OCI-M2 (cell line): Measurements from ENCODE around the gene ACVRL1.
A peak's percentile ranks its signal among the peaks of the same experiment; 100 is the strongest.

Experiments
- DNase-seq: peaks from one replicate; lab custom pipeline; 2025; ENCODE audit not compliant: unreplicated experiment; lab: John Stamatoyannopoulos, UW

Gene ACVRL1

DNA sequence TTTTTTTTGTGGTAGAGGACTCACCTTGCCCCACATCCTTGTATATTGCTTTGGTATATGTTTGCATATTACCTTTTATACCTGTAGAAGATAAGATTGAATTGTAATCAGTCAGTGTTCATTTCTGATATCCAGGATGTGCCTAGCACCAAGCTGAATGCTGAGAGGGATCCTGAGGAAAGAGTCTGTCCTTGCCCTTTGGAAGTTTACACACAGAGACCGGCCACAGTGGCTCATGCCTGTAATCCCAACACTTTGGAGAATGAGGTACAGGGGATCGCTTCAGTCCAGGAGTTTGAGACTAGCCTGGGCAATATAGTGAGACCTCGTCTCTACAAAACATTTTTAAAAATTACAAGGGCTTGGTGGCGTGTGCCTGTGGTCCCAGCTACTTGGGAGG is 52.6 kb downstream of the ACVRL1 start:
- DNase-seq, result no peak

GRCh38 chr12:51960488-51960887 is 53.2 kb downstream of the ACVRL1 start:
- no peak for DNase-seq

- DNase-seq, result no peak
Observed at GRCh38 chr12:51960890-51961289, 53.6 kb downstream of the ACVRL1 start.

- DNase-seq, result no peak
Observed at GRCh38 chr12:51961834-51962233, 54.5 kb downstream of the ACVRL1 start.

DNA sequence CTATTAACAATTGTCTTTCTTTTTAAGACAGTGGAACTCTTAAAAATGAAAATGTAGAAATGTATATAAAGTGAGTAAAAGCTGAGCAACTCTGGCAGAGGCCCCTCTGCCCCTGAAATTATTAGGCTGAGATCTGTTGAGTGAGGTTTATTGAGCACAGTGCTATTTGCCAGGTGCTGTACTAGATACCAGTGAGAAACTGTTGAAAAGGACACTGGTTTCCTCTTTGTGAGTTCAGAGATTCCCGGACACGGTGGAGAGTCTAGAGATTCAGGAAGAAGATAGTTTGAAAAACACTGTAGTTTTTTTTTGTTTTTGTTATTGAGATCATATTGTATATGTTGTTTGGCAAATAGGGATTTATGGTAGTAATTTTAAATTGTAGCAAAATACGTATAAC is 55.4 kb downstream of the ACVRL1 start:
- no peak for DNase-seq

DNA sequence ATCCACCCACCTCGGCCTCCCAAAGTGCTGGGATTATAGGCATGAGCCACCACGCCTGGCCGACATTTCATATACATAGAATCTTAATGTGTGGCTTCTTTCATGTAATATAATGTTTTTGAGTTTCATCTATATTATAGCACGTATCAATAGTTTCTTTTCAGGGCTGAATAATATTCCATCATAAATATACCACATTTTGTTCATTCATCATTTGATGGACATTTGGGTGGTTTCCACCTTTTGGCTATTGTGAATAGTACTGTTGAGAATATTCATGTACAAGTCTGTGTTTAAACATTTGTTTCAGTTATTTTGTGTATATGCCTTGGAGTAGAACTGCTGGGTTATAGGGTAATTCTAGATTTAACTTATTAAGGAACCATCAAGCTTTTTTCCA is 56.2 kb downstream of the ACVRL1 start:
- no peak for DNase-seq

DNA sequence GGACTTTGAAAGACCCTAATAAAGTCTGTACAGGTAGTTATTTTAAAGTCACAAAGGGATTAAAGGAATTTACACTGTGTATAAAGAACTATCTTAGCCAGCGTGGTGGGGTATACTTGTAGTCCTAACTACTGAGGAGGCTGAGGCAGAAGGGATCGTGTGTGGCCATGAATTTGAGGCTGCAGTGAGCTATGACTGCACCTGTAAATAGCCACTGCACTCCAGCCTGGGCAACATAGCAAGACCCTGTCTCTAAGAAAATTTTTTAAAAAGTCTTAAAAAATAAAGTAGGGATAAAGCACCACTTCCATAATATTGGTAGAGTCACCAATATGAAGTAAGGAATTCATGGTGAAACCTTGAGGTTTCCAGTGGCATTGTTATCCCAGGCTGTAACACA is 62.3 kb downstream of the ACVRL1 start:
- DNase-seq, result no peak

GRCh38 chr12:51970904-51971646 is 63.8 kb downstream of the ACVRL1 start:
- no peak for DNase-seq

GRCh38 chr12:51971679-51972421 is 64.5 kb downstream of the ACVRL1 start:
- no peak for DNase-seq

DNA sequence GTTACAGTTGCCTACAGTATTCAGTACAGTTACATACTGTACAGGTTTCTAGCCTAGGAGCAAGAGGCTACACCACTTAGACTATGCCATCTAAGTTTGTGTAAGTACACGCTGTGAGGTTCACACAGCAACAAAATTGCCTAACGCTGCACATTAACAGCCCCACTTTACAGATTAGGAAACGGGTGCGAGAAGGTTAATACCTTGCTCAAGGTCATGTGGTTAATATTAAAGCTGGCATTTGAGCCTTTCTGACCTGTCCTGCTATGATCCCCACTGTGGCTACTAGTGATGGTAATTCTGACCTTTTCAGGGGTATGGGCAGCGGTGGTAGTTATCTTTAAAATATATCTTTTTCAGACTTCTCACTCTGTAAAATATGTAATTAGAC is 65.1 kb downstream of the ACVRL1 start:
- DNase-seq, result no peak

DNA sequence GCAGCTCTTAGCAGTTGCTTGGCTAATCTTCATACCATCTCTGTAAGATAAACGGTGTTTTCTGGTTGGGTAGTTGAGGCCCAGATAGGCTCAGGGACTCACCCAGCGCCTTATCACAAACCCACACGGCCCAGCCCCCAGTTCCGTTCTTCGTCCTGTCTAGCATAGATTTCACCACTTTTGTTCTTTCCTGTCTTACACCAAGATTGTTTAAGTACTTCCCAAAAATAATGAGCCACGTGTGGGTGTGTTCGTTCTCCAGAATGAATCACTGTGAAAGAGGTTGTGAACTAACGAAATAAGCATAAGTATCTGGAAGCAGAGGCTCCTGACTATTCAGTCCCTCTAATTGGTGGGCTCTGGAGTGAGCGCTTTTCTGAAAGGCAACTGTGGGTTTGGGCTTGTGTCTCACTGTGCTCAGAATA is 65.6 kb downstream of the ACVRL1 start:
- peak; percentile 49 for DNase-seq
